ENCODE results near the gene RNASE13.
A peak's percentile ranks its signal among the peaks of the same experiment; 100 is the strongest.
"Not testable (repeated sequence)": the region's sequence is repeated elsewhere in the genome, so short reads cannot be mapped to it uniquely, and the experiment has no call there.

RNASE13 gene

GRCh38 chr14:21019366-21019765 is 15.2 kb downstream of the RNASE13 start:
- DNase-seq: peak; percentile 17

- DNase-seq: no peak
Measured at GRCh38 chr14:21018781-21019180, 15.8 kb downstream of the RNASE13 start.

- DNase-seq: no peak
Measured at GRCh38 chr14:21018286-21018685, 16.3 kb downstream of the RNASE13 start.

GRCh38 chr14:21017528-21018245 is 16.9 kb downstream of the RNASE13 start:
- peak; percentile 67 for DNase-seq

- DNase-seq: peak; percentile 75
Measured at GRCh38 chr14:21016413-21017190, 18.0 kb downstream of the RNASE13 start.

- peak; percentile 94 for DNase-seq
Measured at GRCh38 chr14:21015312-21015711, 19.3 kb downstream of the RNASE13 start.

- peak; percentile 76 for DNase-seq
Measured at GRCh38 chr14:21014761-21015190, 19.8 kb downstream of the RNASE13 start.

GRCh38 chr14:21011136-21011535 is 23.5 kb downstream of the RNASE13 start:
- DNase-seq: no peak

GRCh38 chr14:21009721-21010120 is 24.9 kb downstream of the RNASE13 start:
- DNase-seq: not testable (repeated sequence)

GRCh38 chr14:21003788-21004346 is 30.7 kb downstream of the RNASE13 start:
- no peak for DNase-seq

GRCh38 chr14:21001218-21001617 is 33.4 kb downstream of the RNASE13 start:
- DNase-seq: no peak

- DNase-seq: no peak
Measured at GRCh38 chr14:20999591-20999990, 35.0 kb downstream of the RNASE13 start.

- peak; percentile 30 for DNase-seq
Measured at GRCh38 chr14:20998674-20999366, 35.8 kb downstream of the RNASE13 start, which contains the start of gene SLC39A2. SLC39A2 (plus strand) TSS chr14:20999293; CDS start chr14:20999447, 154 bp downstream.

- no peak for DNase-seq
Measured at GRCh38 chr14:20998139-20998538, 36.5 kb downstream of the RNASE13 start.

GRCh38 chr14:20997564-20997963 is 37.0 kb downstream of the RNASE13 start:
- no peak for DNase-seq

GRCh38 chr14:20997115-20997514 is 37.5 kb downstream of the RNASE13 start:
- no peak for DNase-seq

- DNase-seq: no peak
Measured at GRCh38 chr14:20996521-20996920, 38.1 kb downstream of the RNASE13 start.

- peak; percentile 98 for DNase-seq
Measured at GRCh38 chr14:20989787-20990600, 44.6 kb downstream of the RNASE13 start, which contains the start of gene METTL17. METTL17 (plus strand) TSS chr14:20989980; CDS start chr14:20990003, 23 bp downstream.

GRCh38 chr14:20989471-20989786 is 45.2 kb downstream of the RNASE13 start:
- DNase-seq: no peak

- no peak for DNase-seq
Measured at GRCh38 chr14:20988717-20989470, 45.7 kb downstream of the RNASE13 start.

- DNase-seq: peak; percentile 69
Measured at GRCh38 chr14:20986811-20987210, 47.8 kb downstream of the RNASE13 start.

Data from MV-4-11 (cell line).